GM12878 (cell line): Measurements from ENCODE around the gene PRDM15. TPM values are rescaled to one million over a fixed set of nuclear protein-coding genes. Genes with fewer than 3 reads are reported as not detected.

ENCODE experiments used
- ATAC-seq: fragments of 200-7000 bp; cut with Tn5 transposase; 3 replicates; pipeline ENCODE4 v1.9.1; 2020; ENCODE audit warnings: mild to moderate bottlenecking, moderate library complexity
- BruUV-seq: library from RNA; stranded (reverse); fragments of 400-500 nt; replicated peaks from 2 replicates; lab custom pipeline; 2021; lab: Mats Ljungman, UMichigan
- CTCF ChIA-PET: fragments of 300-600 bp; sonication (Branson Sonifier 250); formaldehyde crosslinking; extraction: SDS; loops from one replicate; lab custom pipeline; 2021; ENCODE audit warnings: inconsistent platforms; lab: Yijun Ruan, JAX
- POLR2A ChIA-PET: fragments of 350-600 bp; formaldehyde crosslinking; extraction: SDS; loops from one replicate; lab custom pipeline; 2021; ENCODE audit warnings: inconsistent platforms; lab: Charles Lee
- RAD21 ChIA-PET: fragments of 300-600 bp; sonication (Branson Sonifier 250); formaldehyde crosslinking; loops from one replicate; lab custom pipeline; 2023; ENCODE audit warnings: antibody characterized with exemption; ENCODE audit not compliant: unreplicated experiment; lab: Charles Lee
- SMC1A ChIA-PET: fragments of 300-600 bp; sonication (Branson Sonifier 250); formaldehyde crosslinking; loops from one replicate; lab custom pipeline; 2023; ENCODE audit not compliant: unreplicated experiment, uncharacterized antibody; lab: Charles Lee
- DNase-seq: peaks from one replicate; pipeline ENCODE4 v3.0.0-alpha.2; 2011; ENCODE audit warnings: low read depth, low spot score
- FAIRE-seq: peaks from 3 replicates; lab custom pipeline; 2011; peaks lifted over from hg19 to GRCh38; lab: Jason Lieb, UNC
- H2AFZ ChIP-seq: 2 replicates; pipeline ENCODE4 v1.6.0; 2011; ENCODE audit warnings: low read depth, low read length, control low read depth; ENCODE audit not compliant: control insufficient read depth
- H3K27ac ChIP-seq: 2 replicates; pipeline ENCODE4 v1.5.1; 2011; ENCODE audit warnings: control low read depth; ENCODE audit not compliant: control insufficient read depth, insufficient read depth
- H3K27me3 ChIP-seq, 2 experiments: replicated peaks in 1 of 2; 2 replicates each; pipeline versions ENCODE4 v1.6.0 to v1.6.1; 2011; ENCODE audit warnings: low read length in 1 of 2; ENCODE audit not compliant: control insufficient read depth in 2 of 2, insufficient read depth in 2 of 2
- H3K36me3 ChIP-seq, 2 experiments: 2 replicates each; pipeline ENCODE4 v1.5.1; 2011; ENCODE audit warnings: low read length in 1 of 2; ENCODE audit not compliant: control insufficient read depth in 2 of 2, insufficient read depth in 2 of 2
- H3K4me1 ChIP-seq: 2 replicates; pipeline ENCODE4 v1.6.1; 2011; ENCODE audit warnings: mild to moderate bottlenecking, low read length, moderate library complexity, mixed read lengths; ENCODE audit not compliant: control insufficient read depth, insufficient read depth
- H3K4me2 ChIP-seq: 2 replicates; pipeline ENCODE4 v1.6.0; 2011; ENCODE audit warnings: control low read depth; ENCODE audit not compliant: control insufficient read depth, insufficient read depth
- H3K4me3 ChIP-seq: fragments of 200-600 bp; sonication (generic); 2 replicates; pipeline ENCODE4 v1.5.1; 2016
- H3K79me2 ChIP-seq: 2 replicates; pipeline ENCODE4 v1.6.0; 2011; ENCODE audit warnings: low read length; ENCODE audit not compliant: control insufficient read depth, insufficient read depth
- H3K9ac ChIP-seq: 2 replicates; pipeline ENCODE4 v1.8.0; 2011; ENCODE audit warnings: low read length, control low read depth, mixed read lengths; ENCODE audit not compliant: control insufficient read depth, insufficient read depth
- H3K9me3 ChIP-seq: replicated peaks from 3 replicates; pipeline ENCODE4 v1.5.1; 2011; ENCODE audit warnings: mild to moderate bottlenecking, low read length; ENCODE audit not compliant: control insufficient read depth, insufficient read depth
- H4K20me1 ChIP-seq: 2 replicates; pipeline ENCODE4 v1.6.0; 2011; ENCODE audit not compliant: control insufficient read depth, insufficient read depth
- CBX5 ChIP-seq: sonication (generic); IDR thresholded peaks from 2 replicates; pipeline ENCODE4 v1.6.1; 2016; ENCODE audit warnings: low read depth, moderate library complexity, mild to moderate bottlenecking, inconsistent platforms
- ESRRA ChIP-seq: IDR thresholded peaks from 2 replicates; pipeline ENCODE4 v1.6.1; 2012; ENCODE audit warnings: mild to moderate bottlenecking, low read length, improper control_type of control experiment
- PAX8 ChIP-seq: fragments of 450-650 bp; IDR thresholded peaks from 2 replicates; pipeline ENCODE4 v1.6.1; 2017; ENCODE audit warnings: mild to moderate bottlenecking, moderate library complexity
- SMAD5 ChIP-seq: IDR thresholded peaks from 2 replicates; pipeline ENCODE4 v1.6.1; 2016; ENCODE audit warnings: antibody characterized with exemption, low read depth
- SREBF1 ChIP-seq: IDR thresholded peaks from 2 replicates; pipeline ENCODE4 v1.6.1; 2012; ENCODE audit warnings: mild to moderate bottlenecking, low read length
- STAT3 ChIP-seq: IDR thresholded peaks from 2 replicates; pipeline ENCODE4 v1.6.1; 2011; ENCODE audit warnings: low read depth, low read length, improper control_type of control experiment
- SUPT20H ChIP-seq: IDR thresholded peaks from 2 replicates; pipeline ENCODE4 v1.6.1; 2011; ENCODE audit warnings: low read depth, mild to moderate bottlenecking, low read length, moderate library complexity, borderline replicate concordance; ENCODE audit not compliant: control insufficient read depth
- TCF12 ChIP-seq: IDR thresholded peaks from 2 replicates; pipeline ENCODE4 v1.6.1; 2011; ENCODE audit warnings: low read depth, mild to moderate bottlenecking, low read length
- USF1 ChIP-seq: IDR thresholded peaks from 2 replicates; pipeline ENCODE4 v1.6.1; 2011; ENCODE audit warnings: borderline replicate concordance, low read depth, mild to moderate bottlenecking, moderate library complexity, mixed read lengths, low read length; ENCODE audit not compliant: insufficient read depth; ENCODE audit errors: extremely low read length
- WGBS: methylation state at CpG from one replicate; pipeline ENCODE4 v1.1.6; 2016; ENCODE audit warnings: low lambda C conversion rate; ENCODE audit not compliant: insufficient replicate concordance, insufficient coverage; ENCODE audit errors: missing lambda C conversion rate; 5-methylcytosine and 5-hydroxymethylcytosine counted together
- in situ Hi-C: fragments of 300-500 bp; cut with MboI; formaldehyde crosslinking; loops from 9 replicates; pipeline ENCODE4 v1.14.3; 2018; ENCODE audit warnings: mixed read lengths
- intact Hi-C: fragments of 100-400 bp; cut with micrococcal nuclease; formaldehyde crosslinking; loops from one replicate; pipeline ENCODE4 v1.14.2; 2022; ENCODE audit not compliant: unreplicated experiment
- polyA plus RNA-seq, 11 experiments: library from polyadenylated mRNA; depleted of rRNA in 4 of 11; unstranded in 6 of 11; stranded (reverse) in 5 of 11; fragments of >200 nt; fragmentation: Nextera tagmentation in 4 of 11; fragmentation: Illumina TruSeq in 1 of 11; extraction: Ambion mirVana in 4 of 11; extraction: Trizol in 1 of 11; gene quantifications; 1 replicate in 1 of 11; 2 replicates in 10 of 11; pipeline versions ENCODE4 v1.2.1 to v1.2.3, GENCODE V29; 2011 to 2016; ENCODE audit warnings: inconsistent platforms in 2 of 11, missing spikeins in 2 of 11, low read depth in 1 of 11
- total RNA-seq, 4 experiments: library from RNA; depleted of rRNA in 3 of 4; stranded (reverse); fragments of >200 nt in 3 of 4; fragmentation: Illumina TruSeq in 1 of 4; extraction: Trizol in 1 of 4; gene quantifications; 2 replicates each; pipeline versions ENCODE4 v1.2.1 to v1.2.3, GENCODE V29; 2013 to 2021

PRDM15 gene
- total and polyA plus RNA-seq, 10 of the 15 experiments (the other 5 are each of a cell fraction or from before 2014, with no cell fraction given), result 2.2 to 16.0 (median 8.6) TPM

GRCh38 chr21:41839387-41840000 lies 39.6 kb downstream of the PRDM15 start:
- Histone ChIP-seq H3K27me3 (no peaks in the 10 kb centered on the region), H3K27ac (no peak overlapping the region), H3K36me3 (peaks cover 11 to 18% of the 10 kb centered on the region in 2 experiments), H3K9me3 (no peaks in the 10 kb centered on the region), H3K79me2 (no peaks in the 10 kb centered on the region), H3K4me1 (peaks cover 21% of the 10 kb centered on the region), H2AFZ (no peak overlapping the region), H3K4me2 (no peak overlapping the region), H3K4me3 (no peak overlapping the region), H3K9ac (no peak overlapping the region), H4K20me1 (no peaks in the 10 kb centered on the region)
- ChIA-PET CTCF (no interaction called here), POLR2A (no interaction called here), RAD21 (no interaction called here), SMC1A (no interaction called here)
- TF ChIP-seq SMAD5, result no peak
- no peak for TF ChIP-seq PAX8
- TF ChIP-seq SUPT20H, result no peak
- no peak for TF ChIP-seq ESRRA
- no peak for TF ChIP-seq STAT3
- TF ChIP-seq SREBF1, result no peak
- no peak for TF ChIP-seq TCF12
- no peak for TF ChIP-seq USF1
- TF ChIP-seq CBX5, result no peak
- FAIRE-seq, result no peak
- no peak for ATAC-seq
- in situ Hi-C loops, result no loop called here
- WGBS, result 99% methylated on average over 15 of the region's 21 CpGs
- intact Hi-C loops, result no loop called here
- no peak for DNase-seq
- BruUV-seq, result no TSS peak
